Activated CD8-positive, alpha-beta memory T cell treated with anti-CD3 and anti-CD28 coated beads for 4 hours (primary cell): ENCODE measurements around the gene MAP1LC3A.
A peak's percentile ranks its signal among the peaks of the same experiment; 100 is the strongest.

Experiments
- DNase-seq, 2 donors: peaks; one replicate each; pipeline ENCODE4 v3.0.0-alpha.2; 2020; ENCODE audit warnings: low read depth in 2 of 2

Gene MAP1LC3A

DNA sequence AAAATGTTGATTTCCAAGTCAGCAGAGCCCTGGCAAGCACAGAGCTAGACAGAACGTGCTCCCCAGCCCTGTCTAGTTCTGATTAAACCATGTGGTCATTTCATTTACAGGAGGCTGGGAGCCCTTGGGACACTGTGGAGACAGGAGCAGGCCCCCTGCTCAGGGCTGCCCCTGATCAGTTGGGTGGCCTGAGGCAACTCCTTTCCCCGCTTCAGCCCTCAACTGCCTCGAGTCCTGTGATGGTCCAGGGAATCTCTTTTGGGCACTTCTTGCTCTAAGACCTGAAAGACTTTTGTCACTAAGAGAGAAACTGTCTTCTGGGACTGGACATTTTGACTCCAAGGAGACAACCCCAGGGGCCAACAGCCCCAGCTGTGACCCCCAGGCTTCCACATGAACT is 28.8 kb upstream of the MAP1LC3A start:
- no peak for DNase-seq

DNA sequence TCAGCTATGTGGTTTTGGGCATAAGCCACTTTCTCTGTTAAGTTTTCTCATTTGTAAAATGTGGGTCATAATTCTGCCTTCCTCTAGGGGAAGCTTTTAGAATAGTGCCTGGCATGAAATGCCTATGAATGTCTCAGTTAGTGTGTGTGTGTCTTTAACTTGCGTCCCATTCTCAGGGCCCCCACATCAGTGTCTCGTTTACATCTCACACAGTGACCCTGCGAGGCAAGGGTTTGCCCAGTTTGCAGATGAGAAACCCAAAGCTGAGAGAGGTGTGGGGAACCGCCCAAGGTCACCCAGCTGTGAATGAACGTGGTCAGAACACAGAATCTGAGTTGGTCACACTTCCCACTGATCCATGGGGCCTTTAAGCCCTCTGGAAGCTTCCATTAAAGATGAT is 28.2 kb upstream of the MAP1LC3A start:
- no peak for DNase-seq

DNA sequence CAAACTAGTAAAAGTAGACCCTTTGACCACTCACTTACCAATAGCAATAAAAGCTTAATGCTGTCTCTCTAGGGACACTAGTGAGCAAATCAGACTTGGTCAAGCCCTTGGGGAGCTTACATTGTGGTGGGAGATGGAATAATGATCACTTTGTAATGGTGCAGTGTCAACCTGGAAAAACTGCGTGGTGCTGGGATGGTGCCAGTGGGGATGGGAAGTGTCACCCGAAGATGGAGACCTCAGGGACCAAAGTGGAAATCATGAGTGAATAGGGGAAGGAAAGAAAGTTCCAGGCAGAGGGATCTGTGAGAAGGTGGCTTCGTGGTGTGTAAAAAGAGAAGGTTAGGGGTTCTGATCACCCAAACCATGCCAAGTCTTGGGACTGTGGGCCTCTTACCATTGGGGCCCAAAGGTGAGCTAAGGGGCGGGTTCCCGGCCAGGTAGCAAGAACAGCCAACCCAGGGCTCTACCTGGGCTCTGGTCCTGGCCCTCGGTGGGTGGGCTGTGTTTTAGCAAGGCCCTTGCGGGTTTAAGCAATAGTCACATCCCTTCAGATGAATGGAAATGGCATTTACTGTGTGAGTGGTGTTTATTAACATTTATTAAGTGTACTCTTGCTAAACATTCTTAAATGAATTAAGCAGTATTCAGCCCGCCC is 26.8 kb upstream of the MAP1LC3A start:
- no peak for DNase-seq

DNA sequence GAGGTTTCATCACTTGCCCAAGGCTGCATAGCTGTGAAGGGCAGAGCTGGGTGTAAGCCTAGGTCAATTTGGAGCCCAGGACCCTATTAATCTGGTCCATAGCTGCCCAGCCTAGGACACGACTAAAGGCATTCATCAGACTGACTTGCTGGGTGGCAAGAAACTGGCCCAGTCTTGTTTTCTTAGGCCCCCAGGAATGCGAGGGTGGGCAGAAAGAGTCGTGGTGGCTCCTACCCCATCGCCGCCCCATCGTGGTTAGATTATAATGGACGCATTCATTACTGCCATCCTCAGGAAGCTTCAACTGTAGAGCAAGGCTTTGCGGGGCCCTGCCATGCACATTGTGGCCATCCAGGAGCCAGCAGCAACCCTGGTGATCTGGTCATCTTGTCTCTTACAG is 26.2 kb upstream of the MAP1LC3A start:
- DNase-seq, result no peak

DNA sequence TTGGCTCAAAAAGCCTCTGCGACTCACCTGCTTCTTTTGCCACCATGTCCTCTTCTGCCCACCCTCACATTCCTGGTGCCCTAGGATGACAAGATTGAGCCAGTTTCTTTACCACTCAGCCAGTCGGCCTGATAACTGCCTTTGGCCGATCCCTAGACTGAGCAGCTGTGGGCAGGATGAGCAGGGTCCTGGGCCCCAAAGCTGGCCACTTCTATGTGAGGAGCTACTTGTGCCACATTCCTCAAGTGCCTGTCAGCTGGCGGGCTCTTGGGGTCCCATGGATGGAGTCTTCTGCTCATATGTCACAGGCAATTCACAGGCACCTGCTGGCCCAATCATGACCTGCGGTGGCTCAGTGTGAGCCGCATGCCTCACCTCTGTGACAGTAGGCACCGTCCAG is 25.8 kb upstream of the MAP1LC3A start:
- DNase-seq, result no peak

DNA sequence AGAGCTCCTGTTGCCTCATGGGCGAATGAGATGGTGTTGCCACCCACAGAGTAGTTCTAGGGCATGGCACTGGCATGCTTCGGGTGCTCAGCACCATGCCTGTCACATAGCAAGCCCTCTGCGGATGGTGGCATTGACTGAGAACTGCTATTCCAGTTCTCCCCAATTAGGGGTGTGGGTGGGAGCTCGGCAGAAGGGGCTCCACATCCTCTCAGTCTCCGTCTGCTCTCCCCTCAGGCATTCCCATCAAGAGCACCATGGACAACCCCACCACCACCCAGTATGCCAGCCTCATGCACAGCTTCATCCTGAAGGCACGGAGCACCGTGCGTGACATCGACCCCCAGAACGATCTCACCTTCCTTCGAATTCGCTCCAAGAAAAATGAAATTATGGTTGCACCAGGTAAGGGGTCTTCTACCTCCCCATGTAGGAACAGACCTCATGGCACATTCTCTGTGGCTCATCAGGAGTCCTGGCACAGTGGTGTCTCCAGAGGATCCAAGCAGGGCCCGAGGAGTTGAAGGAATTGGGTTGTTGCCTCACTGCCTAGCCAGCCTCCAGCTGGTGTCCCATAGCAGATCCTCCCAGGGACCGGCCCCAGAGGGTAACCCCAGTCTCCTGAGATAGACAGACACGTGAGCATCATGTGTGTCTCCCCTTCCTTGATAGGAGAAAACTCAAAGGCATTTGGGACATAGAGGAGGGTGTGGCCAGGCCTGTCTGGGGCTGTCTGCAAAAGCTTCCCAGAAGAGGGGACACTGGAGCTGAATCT is 23.9 kb upstream of the MAP1LC3A start:
- no peak for DNase-seq

DNA sequence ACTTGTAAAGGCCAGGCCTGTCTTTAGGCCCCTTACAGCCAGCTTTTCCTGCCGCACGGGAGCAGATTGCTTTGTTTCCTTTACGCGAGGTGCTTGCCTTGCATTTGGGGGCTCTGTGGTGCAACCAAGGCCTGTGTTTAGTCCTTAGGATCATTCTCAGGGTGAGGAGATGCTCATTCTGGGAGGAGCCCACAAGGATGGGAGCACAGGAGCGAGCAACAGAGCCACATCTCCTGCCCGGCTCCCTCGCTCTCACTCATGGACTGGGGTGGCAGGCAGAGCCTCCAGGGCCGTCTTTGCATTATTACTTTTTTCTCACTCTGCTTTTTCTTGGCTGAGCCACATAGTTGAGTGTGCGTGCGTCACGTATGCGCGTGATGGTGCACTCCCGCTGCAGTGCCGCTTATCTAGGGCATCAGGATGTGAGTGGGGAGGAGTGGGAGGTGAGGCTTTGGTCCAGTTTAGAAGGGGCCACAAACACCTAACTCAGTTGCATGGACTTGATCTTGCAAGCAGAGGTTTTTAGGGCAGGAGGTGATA is 23.1 kb upstream of the MAP1LC3A start:
- DNase-seq, result no peak

DNA sequence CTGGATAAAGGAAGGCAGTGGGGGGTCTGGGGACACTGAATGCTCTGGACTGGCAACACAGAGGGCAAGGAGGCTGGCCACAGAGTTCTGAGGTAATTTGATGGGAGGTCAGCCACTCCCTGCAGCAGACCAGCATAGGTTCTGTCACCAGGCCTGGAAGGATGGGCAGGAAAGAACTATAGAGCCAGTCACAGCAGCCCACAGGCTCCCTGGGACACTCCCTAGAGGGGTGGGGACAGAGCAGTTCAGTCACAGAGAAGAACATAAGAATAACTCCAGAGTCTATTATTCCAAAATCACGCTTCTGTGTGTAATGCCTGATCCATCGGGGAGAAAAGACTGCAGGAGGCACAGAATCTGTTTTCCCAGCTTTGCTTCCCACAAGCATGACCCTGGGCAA is 22.7 kb upstream of the MAP1LC3A start:
- DNase-seq, result no peak

DNA sequence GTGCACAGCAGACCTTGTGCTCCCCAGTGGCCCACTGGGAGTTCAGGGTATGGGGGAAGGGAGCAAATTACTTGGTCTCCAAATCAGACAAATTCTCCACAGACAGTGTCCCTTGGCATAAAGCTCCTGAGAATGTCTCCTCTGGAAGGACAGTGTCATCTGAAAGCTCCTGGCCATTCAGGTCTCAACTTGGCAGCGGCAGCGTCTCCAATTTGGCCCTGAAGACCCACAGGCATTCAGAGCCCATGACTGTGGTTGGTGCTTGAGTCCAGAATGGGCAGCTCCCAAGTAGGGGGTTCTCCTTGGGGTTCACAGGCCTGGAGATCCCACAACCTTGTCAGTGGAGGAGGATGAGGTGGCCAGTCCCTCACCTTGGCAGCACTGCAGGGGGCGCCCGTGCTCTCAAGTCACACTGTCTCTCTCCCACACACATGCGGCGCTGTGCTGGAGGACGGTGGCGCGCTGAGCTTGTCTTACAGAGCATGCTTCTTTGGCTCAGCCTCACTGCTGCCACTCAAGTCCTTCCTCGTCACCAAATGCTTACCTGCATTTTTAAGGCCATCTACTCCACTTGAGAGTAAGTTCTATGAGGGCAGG is 21.6 kb upstream of the MAP1LC3A start:
- no peak for DNase-seq

DNA sequence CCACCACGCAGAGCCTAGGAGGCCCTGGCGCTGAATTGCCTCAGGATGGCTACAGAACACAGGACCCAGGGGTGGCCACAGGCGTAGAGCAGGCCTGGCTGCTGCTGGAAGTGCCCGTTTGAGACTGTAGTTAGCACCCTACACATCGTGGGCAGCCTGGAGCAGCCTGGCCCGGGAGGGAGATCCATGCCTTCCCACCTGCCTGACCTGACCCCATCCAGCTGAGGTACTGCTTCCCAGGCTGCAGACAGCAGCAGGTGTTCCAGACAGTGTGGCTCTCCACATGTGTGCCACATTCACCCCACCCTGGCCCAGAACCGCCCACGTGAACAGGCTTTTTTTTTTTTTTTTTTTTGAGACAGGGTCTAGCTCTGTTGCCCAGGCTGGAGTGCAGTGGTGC is 20.9 kb upstream of the MAP1LC3A start:
- DNase-seq, result no peak

DNA sequence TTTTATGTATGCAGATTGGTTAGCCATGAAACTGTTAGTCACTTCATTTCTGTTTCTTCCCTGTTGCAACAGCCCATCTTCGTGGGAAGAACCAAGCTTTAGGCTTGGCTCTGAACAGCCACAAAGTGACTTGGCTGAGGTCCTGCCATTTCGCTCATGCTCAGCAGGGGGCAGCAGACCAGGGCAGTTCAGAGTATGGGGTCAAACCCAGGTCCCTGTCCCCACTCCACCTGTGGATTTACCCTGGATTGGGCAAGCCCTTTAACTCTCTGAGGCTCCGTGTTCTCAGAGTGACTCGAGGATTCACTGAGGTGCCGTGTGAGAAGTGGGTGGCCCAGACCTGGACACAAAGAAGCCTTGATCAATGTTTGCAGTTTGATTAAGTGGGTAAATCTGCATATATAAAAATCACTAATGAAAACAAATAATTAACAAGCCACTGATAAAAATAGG is 19.8 kb upstream of the MAP1LC3A start:
- DNase-seq, result peak in 1 of 2 donors; percentile 22

DNA sequence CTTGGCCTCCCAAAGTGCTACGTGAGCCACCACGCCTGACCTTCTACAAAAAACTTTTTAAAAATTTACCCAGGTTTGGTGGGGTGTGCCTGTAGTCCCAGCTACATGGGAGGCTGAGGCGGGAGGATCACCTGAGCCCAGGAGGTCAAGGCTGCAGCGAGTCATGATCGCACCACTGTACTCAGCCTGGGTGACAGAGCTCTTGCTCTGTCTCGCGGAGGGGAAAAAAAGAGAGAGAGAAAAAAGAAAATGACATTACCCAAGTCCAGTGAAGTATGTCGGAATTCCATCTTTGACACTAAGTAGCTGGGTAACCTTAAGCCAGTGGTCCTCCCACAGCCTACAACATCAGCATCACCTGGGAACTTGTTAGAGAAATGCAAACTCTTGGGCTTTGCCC is 18.8 kb upstream of the MAP1LC3A start:
- DNase-seq, result no peak

DNA sequence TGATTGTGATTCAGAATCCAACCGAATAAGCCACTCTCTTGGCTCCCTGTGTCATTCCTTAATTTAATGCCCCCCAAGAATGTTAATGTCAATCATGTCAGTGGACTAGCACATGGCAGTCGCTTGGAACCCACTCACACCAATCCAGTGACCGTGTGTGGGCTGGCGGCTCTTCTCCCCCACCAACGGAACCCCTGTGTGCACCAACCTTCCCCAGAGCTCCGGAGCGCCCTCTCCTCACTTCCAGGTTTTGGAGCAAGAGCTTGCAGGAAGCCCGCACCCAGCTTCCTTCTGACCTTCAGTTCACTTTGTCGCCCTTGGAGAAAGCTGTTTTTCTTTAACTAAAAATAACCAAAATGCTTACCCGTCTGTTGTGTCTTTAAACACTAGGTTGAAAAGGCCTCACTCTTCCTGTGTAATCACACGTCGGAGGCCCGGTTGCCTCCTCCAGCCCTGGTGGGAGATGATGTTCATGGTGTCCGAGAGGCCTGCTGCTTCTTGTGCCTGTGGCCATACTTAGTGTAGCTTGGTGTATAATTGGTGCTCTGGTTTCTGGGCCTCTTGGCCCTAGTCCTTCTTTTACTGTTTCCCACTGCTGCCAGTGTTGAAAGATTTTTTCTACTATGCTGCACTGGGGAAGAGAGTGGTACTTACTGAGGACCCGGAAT is 17.8 kb upstream of the MAP1LC3A start:
- DNase-seq, result no peak

DNA sequence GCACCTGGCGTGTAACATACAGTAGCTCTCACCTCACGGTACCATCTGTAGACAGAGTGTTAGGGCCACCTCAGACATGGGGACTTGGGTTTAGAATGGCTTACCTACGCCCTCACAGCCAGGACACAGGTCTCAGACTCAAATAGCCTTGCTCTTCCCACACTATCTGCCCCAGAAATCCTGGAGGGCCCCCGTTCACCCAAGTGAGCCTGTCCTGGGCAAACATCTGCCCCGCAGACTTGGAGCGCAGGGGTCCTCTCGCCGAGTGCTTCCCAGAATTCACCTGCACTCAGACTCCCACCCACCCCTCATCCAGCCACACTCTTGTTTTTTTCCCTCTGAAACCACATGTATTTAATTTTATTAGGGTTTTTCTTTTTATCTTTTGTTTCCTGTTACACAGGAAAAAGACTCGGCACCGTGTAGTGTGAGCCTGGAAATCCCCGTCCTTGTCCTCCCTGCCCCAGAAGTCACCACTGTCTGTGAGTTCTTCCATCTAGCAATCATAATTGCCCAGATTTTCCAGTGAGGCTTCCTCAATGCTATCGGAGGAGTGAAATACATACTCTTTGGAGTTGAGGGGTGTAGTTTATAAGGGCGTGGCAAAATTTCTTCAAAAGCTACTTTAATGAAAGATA is 17.1 kb upstream of the MAP1LC3A start:
- no peak for DNase-seq

DNA sequence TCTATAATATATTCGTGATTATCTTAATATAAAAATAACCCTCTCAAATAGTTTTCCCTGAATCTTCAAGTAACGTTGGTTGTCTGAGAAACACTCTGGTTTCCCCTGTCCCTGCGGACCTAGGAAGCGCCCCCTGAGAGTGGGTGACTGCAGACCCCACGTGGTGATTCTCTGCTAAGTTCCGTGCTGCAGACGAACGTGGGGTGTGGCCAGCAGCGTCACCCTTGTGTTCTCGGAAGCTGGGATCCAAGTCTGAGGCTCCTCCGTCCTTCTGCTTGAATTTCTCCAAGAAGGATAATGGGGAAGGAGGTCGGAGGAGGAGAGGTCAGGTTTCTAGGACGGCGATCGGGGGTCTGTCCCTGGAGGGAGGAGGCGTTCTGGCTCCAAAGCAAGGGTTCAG is 16.6 kb upstream of the MAP1LC3A start:
- no peak for DNase-seq

DNA sequence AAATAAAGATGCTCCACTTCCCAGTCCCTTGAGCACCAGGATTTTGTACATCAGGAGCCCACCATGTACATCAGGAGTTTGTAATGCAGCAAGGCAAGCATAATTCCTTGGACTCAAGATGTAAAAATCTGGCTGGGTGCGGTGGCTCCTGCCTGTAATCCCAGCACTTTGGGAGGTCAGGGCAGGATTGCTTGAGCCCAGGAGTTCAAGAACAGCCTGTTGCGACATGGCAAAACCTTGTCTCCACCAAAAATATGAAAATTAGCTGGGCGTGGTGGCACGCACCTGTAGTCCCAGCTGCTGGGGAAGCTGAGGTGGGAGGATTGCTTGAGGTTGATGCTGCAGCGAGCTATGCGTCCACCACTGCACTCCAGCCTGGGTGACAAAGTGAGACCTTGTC is 16.1 kb upstream of the MAP1LC3A start:
- no peak for DNase-seq

DNA sequence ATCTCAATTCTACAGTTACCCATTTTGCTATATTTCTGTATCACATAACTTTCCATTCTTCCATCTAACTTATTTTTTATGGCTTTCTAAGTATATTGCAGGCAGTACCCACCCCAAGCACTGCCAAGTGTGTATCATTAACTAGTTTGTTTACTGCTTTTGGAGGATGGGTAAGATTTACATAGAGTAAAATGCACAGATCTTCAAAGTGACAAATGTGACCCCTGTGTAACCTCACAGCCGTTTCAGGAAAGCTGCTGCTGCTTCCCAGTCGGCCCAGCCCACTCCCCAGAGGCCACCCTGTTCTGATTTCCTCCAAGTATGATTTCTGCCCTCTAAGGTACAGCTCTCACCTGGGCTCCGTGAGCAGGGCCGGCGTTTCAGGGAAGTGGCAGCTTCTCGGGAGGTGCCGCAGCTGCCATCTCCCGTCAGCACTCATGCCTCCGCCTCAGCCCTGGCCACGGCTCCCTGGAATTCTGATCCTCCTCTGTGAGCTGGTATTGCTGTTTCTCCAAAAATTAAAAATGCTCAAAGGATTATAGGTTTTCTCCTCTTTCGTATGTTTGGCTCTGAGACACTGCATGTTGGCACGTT is 15.0 kb upstream of the MAP1LC3A start:
- no peak for DNase-seq

DNA sequence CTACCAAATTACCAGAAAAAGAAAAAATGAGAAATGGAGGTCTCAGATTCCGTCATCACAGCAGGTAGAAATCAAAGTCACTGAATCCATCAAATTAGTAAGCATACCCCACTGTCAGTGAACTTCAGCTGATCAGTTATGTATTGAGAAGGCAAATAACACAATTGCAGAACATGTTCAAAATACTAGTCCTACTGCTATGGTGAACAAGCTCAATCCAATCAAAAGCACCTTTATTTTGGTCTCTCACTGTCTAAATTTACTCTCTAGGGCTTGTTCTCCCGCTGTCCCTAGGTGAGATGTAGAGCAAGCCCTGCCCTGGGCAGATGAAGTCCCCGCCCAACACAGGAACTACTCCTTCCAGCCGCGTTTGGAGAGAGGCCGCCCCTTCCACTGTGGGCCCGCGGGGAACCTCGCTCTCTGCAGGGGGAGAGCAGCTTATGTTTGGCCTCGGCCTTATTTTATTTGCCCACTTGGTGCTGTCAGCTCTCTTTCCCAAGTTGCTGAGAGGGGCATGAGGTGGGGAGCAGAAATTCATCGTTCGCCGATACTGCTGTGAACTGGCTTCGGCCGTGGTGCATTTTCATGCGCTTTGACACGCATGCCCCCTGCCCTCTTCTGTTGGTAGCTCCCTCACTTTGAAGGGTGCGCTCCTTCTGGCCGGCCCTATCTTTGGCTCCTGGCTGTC is 14.3 kb upstream of the MAP1LC3A start:
- no peak for DNase-seq

DNA sequence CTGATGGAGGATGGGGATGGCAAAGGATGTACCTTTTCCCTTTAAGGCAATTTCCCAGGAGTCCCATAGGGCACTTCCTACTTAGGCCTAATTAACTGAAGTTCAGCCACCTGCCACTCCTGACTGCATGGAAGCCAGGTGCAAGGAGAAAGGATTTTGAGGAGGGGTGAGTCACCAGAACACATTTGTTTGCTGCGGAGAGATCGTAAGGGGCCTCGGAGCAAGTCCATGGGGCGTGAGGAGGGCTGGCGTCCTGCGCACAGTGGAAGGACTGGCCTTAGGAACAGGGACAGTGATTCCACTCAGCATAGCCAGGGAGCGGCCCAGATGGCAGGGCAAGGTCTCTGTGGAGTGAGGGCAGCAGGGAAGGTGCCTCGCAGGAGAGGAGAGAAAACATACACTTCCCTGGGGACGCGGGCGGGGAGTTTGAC is 11.8 kb upstream of the MAP1LC3A start:
- DNase-seq, result no peak

DNA sequence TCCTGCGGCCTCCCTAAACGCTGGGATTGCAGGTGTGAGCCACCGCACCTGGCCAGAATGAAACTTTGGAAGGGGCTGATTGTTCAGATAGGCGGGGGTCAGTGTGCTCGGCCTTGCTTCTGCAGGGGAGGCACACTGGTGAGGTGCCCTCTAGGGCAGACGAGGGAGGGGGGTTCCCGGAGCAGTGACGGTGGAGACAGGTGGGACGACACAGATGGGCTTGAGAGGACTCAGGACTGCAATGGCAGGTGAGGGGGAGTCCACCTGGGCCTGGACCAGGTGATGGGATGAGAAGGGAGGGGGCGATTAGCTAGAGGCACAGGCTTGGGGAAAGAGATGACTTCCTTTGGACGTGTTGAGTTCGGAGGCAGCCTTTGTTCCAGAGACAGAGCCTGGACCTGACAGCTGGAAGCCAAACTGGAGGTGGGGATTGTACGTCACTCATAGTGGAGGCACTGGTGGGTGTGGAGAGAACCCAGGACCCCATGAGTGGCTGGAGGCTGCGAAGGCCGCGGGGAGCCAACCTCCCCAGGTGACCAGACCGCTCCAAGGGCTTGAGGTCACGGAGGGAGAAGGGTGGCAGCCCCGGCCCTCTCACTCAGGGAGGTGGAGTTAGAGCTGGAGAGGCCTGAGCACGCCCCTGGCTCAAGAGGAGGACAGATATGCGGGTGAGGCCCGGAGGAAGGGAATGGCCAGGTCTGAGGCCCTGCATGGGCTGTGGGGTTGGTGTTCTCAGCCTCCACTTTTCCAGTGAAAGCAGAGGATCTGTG is 10.5 kb upstream of the MAP1LC3A start:
- no peak for DNase-seq
